T-helper 17 cell (primary cell): ENCODE measurements around the gene FGFR2. TPM values are rescaled to one million over a fixed set of nuclear protein-coding genes. Genes with fewer than 3 reads are reported as not detected.
A peak's percentile ranks its signal among the peaks of the same experiment; 100 is the strongest.

ENCODE experiments used
- ATAC-seq: fragments of 150-1000 bp; cut with Tn5 transposase; 2 replicates; pipeline ENCODE4 v1.10.0; 2021; ENCODE audit warnings: mild to moderate bottlenecking, moderate library complexity
- DNase-seq, 3 donors: peaks; one replicate each; pipeline versions ENCODE4 v3.0.0 to v3.0.0-alpha.2; 2020 to 2021
- H3K9me3 ChIP-seq: one replicate; pipeline ENCODE4 v1.7.0; 2013; ENCODE audit warnings: low read length, mild to moderate bottlenecking; ENCODE audit not compliant: control insufficient read depth, poor library complexity, severe bottlenecking
- H3K27ac Mint-ChIP-seq: one replicate; pipeline ENCODE4 v1.8.0; 2022; ENCODE audit warnings: mild to moderate bottlenecking, moderate library complexity, mixed read lengths
- H3K27me3 Mint-ChIP-seq: one replicate; pipeline ENCODE4 v1.8.0; 2022; ENCODE audit warnings: mixed read lengths
- H3K36me3 Mint-ChIP-seq: one replicate; pipeline ENCODE4 v1.8.0; 2022; ENCODE audit warnings: low read depth, mixed read lengths
- H3K4me1 Mint-ChIP-seq: one replicate; pipeline ENCODE4 v1.8.0; 2022; ENCODE audit warnings: mild to moderate bottlenecking, mixed read lengths
- H3K4me3 Mint-ChIP-seq: one replicate; pipeline ENCODE4 v1.8.0; 2022; ENCODE audit warnings: mild to moderate bottlenecking, moderate library complexity, mixed read lengths
- total RNA-seq, 4 donors: library from RNA in 2 of 4; stranded (reverse) in 2 of 4; gene quantifications; one replicate each; pipeline ENCODE4 v1.2.3 and lab custom pipeline; 2022 to 2026

FGFR2 gene
- total RNA-seq, 2 donors from 2014 or later = 0.31 to 0.82 TPM

GRCh38 chr10:121601458-121601857 is 3.2 kb upstream of the FGFR2 start:
- no peaks in the 10 kb centered on the region for H3K9me3 ChIP-seq
- H3K27me3 Mint-ChIP-seq = peaks cover 43% of the 10 kb centered on the region
- H3K27ac Mint-ChIP-seq = no peak overlapping the region
- no peak overlapping the region for H3K4me3 Mint-ChIP-seq
- H3K36me3 Mint-ChIP-seq = no peaks in the 10 kb centered on the region
- peaks cover 5% of the 10 kb centered on the region for H3K4me1 Mint-ChIP-seq
- ATAC-seq (no peak), DNase-seq (no peak)

GRCh38 chr10:121600611-121601010 is 2.4 kb upstream of the FGFR2 start:
- DNase-seq (no peak), ATAC-seq (no peak)
- Mint-ChIP-seq H3K4me3 (no peak overlapping the region), H3K36me3 (no peaks in the 10 kb centered on the region), H3K27ac (no peak overlapping the region), H3K27me3 (peaks cover 44% of the 10 kb centered on the region), H3K4me1 (peaks cover 5% of the 10 kb centered on the region)
- no peaks in the 10 kb centered on the region for H3K9me3 ChIP-seq

- no peak for DNase-seq
- ATAC-seq = no peak
- Mint-ChIP-seq H3K4me1 (peaks cover 5% of the 10 kb centered on the region), H3K4me3 (no peak overlapping the region), H3K36me3 (no peaks in the 10 kb centered on the region), H3K27ac (no peak overlapping the region), H3K27me3 (peaks cover 49% of the 10 kb centered on the region)
- H3K9me3 ChIP-seq = no peaks in the 10 kb centered on the region
These were observed 1.7 kb upstream of the FGFR2 start for GRCh38 chr10:121599947-121600346.

- Mint-ChIP-seq H3K36me3 (no peaks in the 10 kb centered on the region), H3K4me3 (peak overlapping the region; percentile 50), H3K27me3 (peaks cover 60% of the 10 kb centered on the region), H3K4me1 (peaks cover 5% of the 10 kb centered on the region), H3K27ac (no peak overlapping the region)
- no peaks in the 10 kb centered on the region for H3K9me3 ChIP-seq
- ATAC-seq (no peak), DNase-seq (no peak)
These were observed 561 bp downstream of the FGFR2 start for GRCh38 chr10:121597504-121598262.

- H3K4me3 Mint-ChIP-seq = peak overlapping the region; percentile 68
- no peaks in the 10 kb centered on the region for H3K9me3 ChIP-seq
- no peak for ATAC-seq
- no peak overlapping the region for H3K27ac Mint-ChIP-seq
- peaks cover 60% of the 10 kb centered on the region for H3K27me3 Mint-ChIP-seq
- H3K36me3 Mint-ChIP-seq = no peaks in the 10 kb centered on the region
- DNase-seq = no peak
- peaks cover 5% of the 10 kb centered on the region for H3K4me1 Mint-ChIP-seq
These were observed 1.3 kb downstream of the FGFR2 start for GRCh38 chr10:121596689-121597503.

DNA sequence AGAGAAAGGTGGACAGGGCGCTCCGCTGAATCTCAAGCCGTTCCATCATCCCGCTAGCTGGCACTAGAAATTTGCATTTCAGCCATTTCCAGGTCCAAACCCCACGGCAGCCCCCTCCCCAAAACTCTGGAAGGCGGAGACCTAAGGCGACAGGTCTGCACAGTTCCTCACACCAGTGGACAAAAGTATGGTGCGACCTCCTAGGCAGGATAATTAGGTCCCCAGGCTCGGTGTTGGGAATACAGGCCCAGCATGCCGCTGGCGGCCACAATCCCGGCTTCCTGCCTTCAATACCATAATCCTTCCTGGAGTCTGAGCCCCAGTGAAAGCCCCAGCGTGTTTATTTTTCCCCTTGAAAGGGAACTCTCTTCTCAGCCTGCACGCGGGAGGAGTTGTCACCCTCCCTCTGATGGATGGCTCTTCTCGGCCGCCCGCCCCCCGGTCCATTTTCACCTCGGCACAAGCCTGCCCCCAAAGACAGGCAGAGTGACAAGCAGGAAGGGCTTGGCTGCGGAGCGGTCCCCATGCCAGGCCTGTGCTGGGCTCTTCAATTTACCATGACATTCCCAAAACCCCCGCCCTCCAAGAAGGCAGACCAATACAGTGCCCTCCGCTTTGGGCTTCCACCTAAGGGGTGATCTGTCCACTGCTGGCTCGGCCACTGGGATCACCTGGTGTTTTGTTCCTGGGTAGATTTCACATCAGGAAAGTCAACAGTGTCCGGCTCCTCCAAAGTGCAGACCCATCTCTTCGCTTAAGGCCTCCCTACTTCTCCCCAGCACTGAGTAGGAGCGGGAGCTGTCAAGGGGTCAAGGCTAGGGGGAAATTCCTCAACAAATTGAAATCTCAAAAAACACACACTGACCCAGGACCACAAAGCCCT is 2.2 kb downstream of the FGFR2 start:
- H3K9me3 ChIP-seq = no peaks in the 10 kb centered on the region
- no peak for ATAC-seq
- no peak overlapping the region for H3K27ac Mint-ChIP-seq
- peaks cover 5% of the 10 kb centered on the region for H3K4me1 Mint-ChIP-seq
- no peaks in the 10 kb centered on the region for H3K36me3 Mint-ChIP-seq
- H3K27me3 Mint-ChIP-seq = peaks cover 52% of the 10 kb centered on the region
- peak overlapping the region; percentile 68 for H3K4me3 Mint-ChIP-seq
- DNase-seq = no peak

- Mint-ChIP-seq H3K36me3 (no peaks in the 10 kb centered on the region), H3K4me1 (peaks cover 5% of the 10 kb centered on the region), H3K27me3 (peaks cover 46% of the 10 kb centered on the region), H3K27ac (no peak overlapping the region), H3K4me3 (no peak overlapping the region)
- DNase-seq (no peak), ATAC-seq (no peak)
- no peaks in the 10 kb centered on the region for H3K9me3 ChIP-seq
These were observed 2.9 kb downstream of the FGFR2 start for GRCh38 chr10:121595351-121595805.

- H3K27ac Mint-ChIP-seq = no peak overlapping the region
- DNase-seq (no peak), ATAC-seq (no peak)
- H3K9me3 ChIP-seq = no peaks in the 10 kb centered on the region
- H3K27me3 Mint-ChIP-seq = peaks cover 40% of the 10 kb centered on the region
- peaks cover 5% of the 10 kb centered on the region for H3K4me1 Mint-ChIP-seq
- H3K4me3 Mint-ChIP-seq = no peak overlapping the region
- H3K36me3 Mint-ChIP-seq = no peaks in the 10 kb centered on the region
These were observed 3.5 kb downstream of the FGFR2 start for GRCh38 chr10:121594623-121595350.

- Mint-ChIP-seq H3K27ac (no peak overlapping the region), H3K27me3 (peaks cover 33% of the 10 kb centered on the region), H3K36me3 (no peaks in the 10 kb centered on the region), H3K4me3 (no peak overlapping the region), H3K4me1 (peaks cover 5% of the 10 kb centered on the region)
- ATAC-seq (no peak), DNase-seq (no peak)
- H3K9me3 ChIP-seq = no peaks in the 10 kb centered on the region
These were observed 4.2 kb downstream of the FGFR2 start for GRCh38 chr10:121594076-121594475.

- Mint-ChIP-seq H3K4me1 (peaks cover 3% of the 10 kb centered on the region), H3K36me3 (no peaks in the 10 kb centered on the region), H3K27ac (no peak overlapping the region), H3K27me3 (peaks cover 33% of the 10 kb centered on the region), H3K4me3 (no peak overlapping the region)
- H3K9me3 ChIP-seq = no peaks in the 10 kb centered on the region
- DNase-seq = no peak
- ATAC-seq = no peak
These were observed 4.8 kb downstream of the FGFR2 start for GRCh38 chr10:121593281-121594075.

DNA sequence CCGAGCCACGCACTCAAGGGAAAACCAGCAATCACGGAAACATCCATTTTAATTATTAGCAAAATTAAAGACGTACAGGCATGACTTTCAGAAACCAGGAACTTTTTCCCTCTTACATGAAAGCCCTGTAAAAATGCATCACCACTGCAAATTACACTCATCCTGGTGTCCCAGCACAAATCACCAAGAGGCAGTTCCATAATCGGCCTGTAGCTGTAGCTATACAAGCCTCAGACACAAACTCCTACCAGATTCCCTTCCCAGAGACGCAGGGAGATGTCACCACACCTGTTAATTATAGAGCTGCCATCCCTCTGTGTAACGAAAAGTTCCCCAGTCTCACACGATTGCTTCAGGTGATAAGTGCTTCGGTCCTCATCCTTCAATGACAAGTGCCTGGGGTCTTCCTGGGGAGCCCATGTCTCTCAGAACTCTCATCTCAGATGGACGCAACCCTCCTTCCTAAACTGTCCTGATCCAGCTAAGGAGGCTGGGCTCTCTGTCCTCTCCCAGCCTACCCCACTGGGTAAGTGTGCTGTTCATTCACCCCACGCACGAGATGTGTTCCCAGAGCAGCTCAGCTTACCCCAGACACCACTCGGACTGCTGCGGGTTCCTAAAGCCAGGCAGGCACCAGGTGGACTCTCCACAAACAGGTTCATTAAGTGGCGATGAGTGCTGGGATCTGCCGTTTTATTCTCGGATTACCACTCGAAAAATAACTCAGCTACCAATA is 5.9 kb downstream of the FGFR2 start:
- H3K4me1 Mint-ChIP-seq = peaks cover 3% of the 10 kb centered on the region
- DNase-seq = no peak
- H3K27ac Mint-ChIP-seq = no peak overlapping the region
- peaks cover 33% of the 10 kb centered on the region for H3K27me3 Mint-ChIP-seq
- ATAC-seq = no peak
- no peaks in the 10 kb centered on the region for H3K9me3 ChIP-seq
- H3K36me3 Mint-ChIP-seq = no peaks in the 10 kb centered on the region
- H3K4me3 Mint-ChIP-seq = no peak overlapping the region
